ENCODE data around the gene SCARF1.

GRCh38 chr17:1597861-1598342 is 47.6 kb downstream of the SCARF1 start:
- TF ChIP-seq POLR2AphosphoS5 (IDR thresholded peaks at IDR 0.05) (no peak), CTCF (IDR thresholded peaks at IDR 0.05) (no peak), POLR2A (IDR thresholded peaks at IDR 0.05) (no peak), EP300 (IDR thresholded peaks at IDR 0.05) (no peak)

Measured in suprapubic skin (tissue), 4 donors.